HCT116 (cell line): Measurements from ENCODE around the gene ATP1A4. TPM values are rescaled to one million over a fixed set of nuclear protein-coding genes. Genes with fewer than 3 reads are reported as not detected.

ENCODE experiments used
- ATAC-seq: fragments of 200-7000 bp; cut with Tn5 transposase; 2 replicates; pipeline ENCODE4 v1.9.1; 2020; ENCODE audit warnings: mild to moderate bottlenecking, moderate library complexity
- BruUV-seq: library from RNA; stranded (reverse); fragments of 400-500 nt; replicated peaks from 2 replicates; lab custom pipeline; 2021; lab: Mats Ljungman, UMichigan
- CTCF ChIA-PET: fragments of 300-600 bp; sonication (Branson Sonifier 250); formaldehyde crosslinking; loops from one replicate; lab custom pipeline; 2021; ENCODE audit warnings: antibody characterized with exemption; lab: Charles Lee
- POLR2A ChIA-PET: fragments of 300-600, 350-600 bp; sonication (Branson Sonifier 250); formaldehyde crosslinking; loops from one replicate; lab custom pipeline; 2021; ENCODE audit warnings: antibody characterized with exemption; lab: Charles Lee
- RAD21 ChIA-PET, 2 experiments: fragments of 300-600 bp; sonication (Branson Sonifier 250); formaldehyde crosslinking; loops; one replicate each; lab custom pipeline; 2023; ENCODE audit warnings: low total read pairs in 2 of 2; ENCODE audit not compliant: uncharacterized antibody in 2 of 2, unreplicated experiment in 2 of 2, low non-redundant PET in 1 of 2; lab: Charles Lee
- DNase-seq: peaks from one replicate; pipeline ENCODE4 v3.0.0-alpha.2; 2010; ENCODE audit warnings: low read depth, low spot score
- H2AFZ ChIP-seq: fragments of 200-600 bp; shearing (Covaris generic), sonication (generic); 2 replicates; pipeline ENCODE4 v1.6.1; 2017; ENCODE audit warnings: low read depth, mixed run types, mixed read lengths, antibody characterized with exemption, low read length; ENCODE audit not compliant: poor library complexity, severe bottlenecking
- H3K27ac ChIP-seq: 2 replicates; pipeline ENCODE4 v1.5.1; 2012; ENCODE audit warnings: low read depth, low read length
- H3K27me3 ChIP-seq: fragments of 200-600 bp; sonication (generic); 2 replicates; pipeline ENCODE4 v1.6.1; 2016; ENCODE audit warnings: mixed run types, low read length, mixed read lengths; ENCODE audit not compliant: insufficient read depth
- H3K36me3 ChIP-seq, 2 experiments: fragments of 200-500 bp in 1 of 2; fragments of 200-600 bp in 1 of 2; sonication (Bioruptor generic) in 1 of 2; sonication (generic) in 1 of 2; 2 replicates each; pipeline versions ENCODE4 v1.5.1 to v1.6.1; 2014 to 2016; ENCODE audit warnings: low read length in 2 of 2, inconsistent platforms in 1 of 2, mixed read lengths in 1 of 2, mixed run types in 1 of 2; ENCODE audit not compliant: insufficient read depth in 2 of 2, control insufficient read depth in 1 of 2
- H3K4me1 ChIP-seq, 2 experiments: fragments of 200-600 bp in 1 of 2; sonication (generic) in 1 of 2; 2 replicates each; pipeline versions ENCODE4 v1.5.1 to v1.6.1; 2012 to 2017; ENCODE audit warnings: low read length in 2 of 2, inconsistent platforms in 1 of 2, mild to moderate bottlenecking in 1 of 2, mixed read lengths in 1 of 2, mixed run types in 1 of 2, moderate library complexity in 1 of 2; ENCODE audit not compliant: insufficient read depth in 2 of 2, control insufficient read depth in 1 of 2
- H3K4me2 ChIP-seq: fragments of 200-600 bp; sonication (generic); 2 replicates; pipeline ENCODE4 v1.6.1; 2017; ENCODE audit warnings: mixed run types, low read length, mixed read lengths
- H3K4me3 ChIP-seq, 2 experiments: fragments of 200-600 bp in 1 of 2; sonication (generic) in 1 of 2; replicated peaks in 1 of 2; 2 replicates each; pipeline ENCODE4 v1.5.1; 2011 to 2016; ENCODE audit warnings: low read length in 2 of 2, control low read depth in 1 of 2, low read depth in 1 of 2, mild to moderate bottlenecking in 1 of 2, mixed read lengths in 1 of 2, mixed run types in 1 of 2
- H3K79me2 ChIP-seq: fragments of 200-600 bp; sonication (generic); 2 replicates; pipeline ENCODE4 v1.6.1; 2017; ENCODE audit warnings: mild to moderate bottlenecking, mixed run types, low read length, moderate library complexity, mixed read lengths; ENCODE audit not compliant: insufficient read depth
- H3K9ac ChIP-seq: fragments of 200-600 bp; sonication (generic); 2 replicates; pipeline ENCODE4 v1.6.1; 2016; ENCODE audit warnings: low read length, mixed read lengths
- H3K9me2 ChIP-seq: fragments of 200-600 bp; sonication (generic), shearing (Covaris generic); 2 replicates; pipeline ENCODE4 v1.6.1; 2017; ENCODE audit warnings: mixed run types, mild to moderate bottlenecking, moderate library complexity; ENCODE audit not compliant: insufficient read depth
- H3K9me3 ChIP-seq, 2 experiments: fragments of 200-500 bp in 1 of 2; fragments of 200-600 bp in 1 of 2; sonication (Bioruptor generic) in 1 of 2; sonication (generic) in 1 of 2; 2 replicates each; pipeline ENCODE4 v1.6.1; 2014 to 2017; ENCODE audit warnings: low read length in 2 of 2, mixed read lengths in 2 of 2, inconsistent platforms in 1 of 2, low read depth in 1 of 2, mild to moderate bottlenecking in 1 of 2, mixed run types in 1 of 2, moderate library complexity in 1 of 2; ENCODE audit not compliant: control insufficient read depth in 1 of 2, insufficient read depth in 1 of 2
- H4K20me1 ChIP-seq: fragments of 200-600 bp; sonication (generic), shearing (Covaris generic); 2 replicates; pipeline ENCODE4 v1.6.1; 2017; ENCODE audit warnings: mixed run types, mild to moderate bottlenecking, moderate library complexity; ENCODE audit not compliant: insufficient read depth
- CTCF ChIP-seq, 3 experiments: fragments of 200-600 bp in 1 of 3; sonication (generic) in 1 of 3; IDR thresholded peaks in 2 of 3; conservative IDR thresholded peaks in 1 of 3; 2 replicates each; pipeline ENCODE4 v1.5.1; 2012 to 2017; ENCODE audit warnings: low read depth in 2 of 3, low read length in 2 of 3, antibody characterized with exemption in 1 of 3, borderline replicate concordance in 1 of 3, control low read depth in 1 of 3, mild to moderate bottlenecking in 1 of 3, mixed read lengths in 1 of 3, mixed run types in 1 of 3, moderate library complexity in 1 of 3; ENCODE audit not compliant: insufficient read depth in 1 of 3
- ELF1 ChIP-seq: IDR thresholded peaks from 2 replicates; pipeline ENCODE4 v1.6.1; 2012; ENCODE audit warnings: low read depth, borderline replicate concordance
- MAX ChIP-seq: IDR thresholded peaks from 2 replicates; pipeline ENCODE4 v1.6.1; 2012
- RAD21 ChIP-seq: IDR thresholded peaks from 2 replicates; pipeline ENCODE4 v1.6.1; 2012; ENCODE audit warnings: low read depth, mild to moderate bottlenecking
- REST ChIP-seq: IDR thresholded peaks from 2 replicates; pipeline ENCODE4 v1.6.1; 2012; ENCODE audit warnings: low read depth
- SP1 ChIP-seq: IDR thresholded peaks from 2 replicates; pipeline ENCODE4 v1.6.1; 2012; ENCODE audit warnings: low read depth
- ZBTB33 ChIP-seq: IDR thresholded peaks from 2 replicates; pipeline ENCODE4 v1.6.1; 2011; ENCODE audit warnings: mild to moderate bottlenecking, low read length, moderate library complexity; ENCODE audit not compliant: insufficient replicate concordance; ENCODE audit errors: extremely low read depth
- ZFX ChIP-seq: fragments of 450-650 bp; IDR thresholded peaks from 2 replicates; pipeline ENCODE4 v1.6.1; 2017
- intact Hi-C: fragments of 100-400 bp; cut with micrococcal nuclease; formaldehyde crosslinking; loops from 2 replicates; pipeline ENCODE4 v1.10.0; 2022
- total RNA-seq: library from RNA; stranded (reverse); gene quantifications from one replicate; pipeline ENCODE4 v1.2.1, GENCODE V29; 2021; ENCODE audit not compliant: unreplicated experiment

Gene ATP1A4
- total RNA-seq, 1 experiment from 2014 or later: not detected

GRCh38 chr1:160219062-160219929 is 67.9 kb downstream of the ATP1A4 start:
- no peaks in the 10 kb centered on the region for H3K79me2 ChIP-seq
- no TSS peak for BruUV-seq
- peak; percentile 19 for DNase-seq
- peak; percentile 60 for TF ChIP-seq RAD21
- peak; percentile 36 to 41 (median 40); a peak in 4 of 6 replicates for TF ChIP-seq CTCF (IDR thresholded peaks at IDR 0.05 in 2 of 3, conservative IDR thresholded peaks at IDR 0.05 in 1 of 3; ENCODE audit: borderline replicate concordance in 1 of 3, insufficient read depth in 1 of 3, low read depth in 2 of 3, low read length in 2 of 3)
- no peak for TF ChIP-seq SP1
- no peaks in the 10 kb centered on the region for H3K4me1 ChIP-seq
- H3K36me3 ChIP-seq: peaks cover 52 to 65% of the 10 kb centered on the region in 2 experiments
- H3K9me2 ChIP-seq: no peaks in the 10 kb centered on the region
- RAD21 ChIA-PET: interaction anchor here (0.7 to 1.7 kb wide), 6 partner anchors 26 to 157 kb away, joined by 3 to 7 read pairs (median 5); no protein-coding TSS in a partner anchor
- CTCF ChIA-PET: interaction anchor here (0.8 to 3.1 kb wide), 16 partner anchors 11 to 212 kb away, joined by 3 to 34 read pairs (median 4); partner anchors contain the start of gene IGSF8
- no peak overlapping the region for H3K9ac ChIP-seq
- no peak overlapping the region for H3K27ac ChIP-seq
- no peaks in the 10 kb centered on the region for H3K9me3 ChIP-seq
- POLR2A ChIA-PET: interaction anchor here (0.6 to 1.2 kb wide), 2 partner anchors 13 to 118 kb away, joined by 4 to 6 read pairs; no protein-coding TSS in a partner anchor
- intact Hi-C loops: loop anchor here (1.0 kb wide), 2 partner anchors 26 to 118 kb away; no protein-coding TSS in a partner anchor
- no peak overlapping the region for H2AFZ ChIP-seq
- H4K20me1 ChIP-seq: no peaks in the 10 kb centered on the region
- H3K4me2 ChIP-seq: no peak overlapping the region
- ATAC-seq: peak; percentile 78
- H3K4me3 ChIP-seq: no peak overlapping the region
- no peaks in the 10 kb centered on the region for H3K27me3 ChIP-seq

- H4K20me1 ChIP-seq: no peaks in the 10 kb centered on the region
- ChIA-PET CTCF (interaction anchor here (0.8 to 3.1 kb wide), 10 partner anchors 10 to 156 kb away, joined by 3 to 34 read pairs (median 6); partner anchors contain the start of gene IGSF8), RAD21 (interaction anchor here (1.2 kb wide), 2 partner anchors 27 to 119 kb away, joined by 5 to 7 read pairs; no protein-coding TSS in a partner anchor), POLR2A (interaction anchor here (0.6 to 1.2 kb wide), 2 partner anchors 14 to 119 kb away, joined by 4 to 6 read pairs; no protein-coding TSS in a partner anchor)
- H3K9me2 ChIP-seq: no peaks in the 10 kb centered on the region
- BruUV-seq: no TSS peak
- no peaks in the 10 kb centered on the region for H3K79me2 ChIP-seq
- no peaks in the 10 kb centered on the region for H3K9me3 ChIP-seq
- ATAC-seq: no peak
- H3K4me3 ChIP-seq: no peak overlapping the region
- H3K27ac ChIP-seq: no peak overlapping the region
- intact Hi-C loops: no loop called here
- H3K4me2 ChIP-seq: no peak overlapping the region
- no peaks in the 10 kb centered on the region for H3K27me3 ChIP-seq
- H3K9ac ChIP-seq: no peak overlapping the region
- H2AFZ ChIP-seq: no peak overlapping the region
- H3K36me3 ChIP-seq: peaks cover 55 to 64% of the 10 kb centered on the region in 2 experiments
- H3K4me1 ChIP-seq: no peaks in the 10 kb centered on the region
- DNase-seq: no peak
- no peak for TF ChIP-seq REST
- no peak for TF ChIP-seq ZBTB33
- no peak for TF ChIP-seq ELF1
- TF ChIP-seq MAX: no peak
- no peak for TF ChIP-seq ZFX
- no peak for TF ChIP-seq SP1
Observed at GRCh38 chr1:160220301-160220700, 68.9 kb downstream of the ATP1A4 start.
